ENCODE measurements around the gene HSD11B2.

The HSD11B2 gene

GRCh38 chr16:67446968-67447507, 16.1 kb downstream of the HSD11B2 start:
- TF ChIP-seq EZH2phosphoT487 (IDR thresholded peaks at IDR 0.05; ENCODE audit: borderline replicate concordance, low read length) (no peak), CTCF (IDR thresholded peaks at IDR 0.05; ENCODE audit: low read depth, low read length, poor library complexity, severe bottlenecking) (no peak)
- H3K4me1 ChIP-seq (ENCODE audit: control insufficient read depth, low read length), result no peaks in the 10 kb centered on the region
- no peaks in the 10 kb centered on the region for H3K9me2 ChIP-seq (replicated peaks; ENCODE audit: control insufficient read depth, low read length)
- no peaks in the 10 kb centered on the region for H3K9me3 ChIP-seq (ENCODE audit: control insufficient read depth, insufficient read depth, low read length)
- H3K4me3 ChIP-seq (ENCODE audit: low read length), result no peak overlapping the region
- no peaks in the 10 kb centered on the region for H3K27me3 ChIP-seq (ENCODE audit: control insufficient read depth, low read length)
- 0 out of 2 replicates have a peak, but pooled peaks cover 4% of the 10 kb centered on the region for H3K79me2 ChIP-seq (ENCODE audit: control insufficient read depth, low read length)
- no peaks in the 10 kb centered on the region for H3F3A ChIP-seq (ENCODE audit: control insufficient read depth, insufficient read depth)
- peaks cover 5% of the 10 kb centered on the region; the same call in 1 of the 2 replicates for H4K20me1 ChIP-seq (ENCODE audit: control insufficient read depth, insufficient read depth, low read depth, low read length)
- no peak overlapping the region for H3K27ac ChIP-seq (ENCODE audit: low read depth, low read length)
- H3K36me3 ChIP-seq (ENCODE audit: control insufficient read depth, low read length), result peaks cover 6% of the 10 kb centered on the region; the same call in 1 of the 2 replicates
- no peak overlapping the region for H3K4me2 ChIP-seq (ENCODE audit: low read length)

GRCh38 chr16:67447508-67448076, 16.7 kb downstream of the HSD11B2 start:
- Histone ChIP-seq H3K4me3 (ENCODE audit: low read length) (no peak overlapping the region), H3K4me1 (ENCODE audit: control insufficient read depth, low read length) (no peaks in the 10 kb centered on the region), H3K79me2 (ENCODE audit: control insufficient read depth, low read length) (0 out of 2 replicates have a peak, but pooled peaks cover 4% of the 10 kb centered on the region), H3K9me2 (replicated peaks; ENCODE audit: control insufficient read depth, low read length) (no peaks in the 10 kb centered on the region), H3F3A (ENCODE audit: control insufficient read depth, insufficient read depth) (no peaks in the 10 kb centered on the region), H3K4me2 (ENCODE audit: low read length) (no peak overlapping the region), H4K20me1 (ENCODE audit: control insufficient read depth, insufficient read depth, low read depth, low read length) (peaks cover 5% of the 10 kb centered on the region; the same call in 1 of the 2 replicates), H3K27me3 (ENCODE audit: control insufficient read depth, low read length) (no peaks in the 10 kb centered on the region), H3K27ac (ENCODE audit: low read depth, low read length) (no peak overlapping the region), H3K9me3 (ENCODE audit: control insufficient read depth, insufficient read depth, low read length) (no peaks in the 10 kb centered on the region), H3K36me3 (ENCODE audit: control insufficient read depth, low read length) (peaks cover 6% of the 10 kb centered on the region; the same call in 1 of the 2 replicates)
- no peak for TF ChIP-seq EZH2phosphoT487 (IDR thresholded peaks at IDR 0.05; ENCODE audit: borderline replicate concordance, low read length)
- TF ChIP-seq CTCF (IDR thresholded peaks at IDR 0.05; ENCODE audit: low read depth, low read length, poor library complexity, severe bottlenecking), result peak; percentile 82

GRCh38 chr16:67448580-67448979, 17.7 kb downstream of the HSD11B2 start:
- Histone ChIP-seq H3F3A (ENCODE audit: control insufficient read depth, insufficient read depth) (no peaks in the 10 kb centered on the region), H3K27me3 (ENCODE audit: control insufficient read depth, low read length) (no peaks in the 10 kb centered on the region), H3K9me3 (ENCODE audit: control insufficient read depth, insufficient read depth, low read length) (no peaks in the 10 kb centered on the region), H4K20me1 (ENCODE audit: control insufficient read depth, insufficient read depth, low read depth, low read length) (peaks cover 5% of the 10 kb centered on the region; the same call in 1 of the 2 replicates), H3K79me2 (ENCODE audit: control insufficient read depth, low read length) (0 out of 2 replicates have a peak, but pooled peaks cover 4% of the 10 kb centered on the region), H3K4me2 (ENCODE audit: low read length) (no peak overlapping the region), H3K4me3 (ENCODE audit: low read length) (no peak overlapping the region), H3K27ac (ENCODE audit: low read depth, low read length) (no peak overlapping the region), H3K36me3 (ENCODE audit: control insufficient read depth, low read length) (peaks cover 10% of the 10 kb centered on the region; the same call in 1 of the 2 replicates), H3K9me2 (replicated peaks; ENCODE audit: control insufficient read depth, low read length) (no peaks in the 10 kb centered on the region), H3K4me1 (ENCODE audit: control insufficient read depth, low read length) (no peaks in the 10 kb centered on the region)
- no peak for TF ChIP-seq CTCF (IDR thresholded peaks at IDR 0.05; ENCODE audit: low read depth, low read length, poor library complexity, severe bottlenecking)
- TF ChIP-seq EZH2phosphoT487 (IDR thresholded peaks at IDR 0.05; ENCODE audit: borderline replicate concordance, low read length), result no peak

Data from DOHH2 (cell line).